ENCODE measurements around the gene PLA2G5.
"Not testable (repeated sequence)": the region's sequence is repeated elsewhere in the genome, so short reads cannot be mapped to it uniquely, and the experiment has no call there.

Gene PLA2G5

GRCh38 chr1:20032425-20032824, 37.6 kb upstream of the PLA2G5 start:
- TF ChIP-seq, protein P1, sequence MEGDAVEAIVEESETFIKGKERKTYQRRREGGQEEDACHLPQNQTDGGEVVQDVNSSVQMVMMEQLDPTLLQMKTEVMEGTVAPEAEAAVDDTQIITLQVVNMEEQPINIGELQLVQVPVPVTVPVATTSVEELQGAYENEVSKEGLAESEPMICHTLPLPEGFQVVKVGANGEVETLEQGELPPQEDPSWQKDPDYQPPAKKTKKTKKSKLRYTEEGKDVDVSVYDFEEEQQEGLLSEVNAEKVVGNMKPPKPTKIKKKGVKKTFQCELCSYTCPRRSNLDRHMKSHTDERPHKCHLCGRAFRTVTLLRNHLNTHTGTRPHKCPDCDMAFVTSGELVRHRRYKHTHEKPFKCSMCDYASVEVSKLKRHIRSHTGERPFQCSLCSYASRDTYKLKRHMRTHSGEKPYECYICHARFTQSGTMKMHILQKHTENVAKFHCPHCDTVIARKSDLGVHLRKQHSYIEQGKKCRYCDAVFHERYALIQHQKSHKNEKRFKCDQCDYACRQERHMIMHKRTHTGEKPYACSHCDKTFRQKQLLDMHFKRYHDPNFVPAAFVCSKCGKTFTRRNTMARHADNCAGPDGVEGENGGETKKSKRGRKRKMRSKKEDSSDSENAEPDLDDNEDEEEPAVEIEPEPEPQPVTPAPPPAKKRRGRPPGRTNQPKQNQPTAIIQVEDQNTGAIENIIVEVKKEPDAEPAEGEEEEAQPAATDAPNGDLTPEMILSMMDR (IDR thresholded peaks at IDR 0.05; ENCODE audit: insufficient read depth, low read depth, low read length, missing control alignments), result no peak
- peak; percentile 7 for DNase-seq (ENCODE audit: low read depth)
- no peak overlapping the region for H3K4me3 ChIP-seq (ENCODE audit: low read length)

GRCh38 chr1:20033420-20033819, 36.6 kb upstream of the PLA2G5 start:
- TF ChIP-seq, protein P1 (IDR thresholded peaks at IDR 0.05; ENCODE audit: insufficient read depth, low read depth, low read length, missing control alignments), result no peak
- no peak for DNase-seq (ENCODE audit: low read depth)
- H3K4me3 ChIP-seq (ENCODE audit: low read length), result no peak overlapping the region

- no peak for DNase-seq (ENCODE audit: low read depth)
- TF ChIP-seq, protein P1 (IDR thresholded peaks at IDR 0.05; ENCODE audit: insufficient read depth, low read depth, low read length, missing control alignments), result no peak
- no peak overlapping the region for H3K4me3 ChIP-seq (ENCODE audit: low read length)
These were observed 34.9 kb upstream of the PLA2G5 start for GRCh38 chr1:20035114-20035513.

DNA sequence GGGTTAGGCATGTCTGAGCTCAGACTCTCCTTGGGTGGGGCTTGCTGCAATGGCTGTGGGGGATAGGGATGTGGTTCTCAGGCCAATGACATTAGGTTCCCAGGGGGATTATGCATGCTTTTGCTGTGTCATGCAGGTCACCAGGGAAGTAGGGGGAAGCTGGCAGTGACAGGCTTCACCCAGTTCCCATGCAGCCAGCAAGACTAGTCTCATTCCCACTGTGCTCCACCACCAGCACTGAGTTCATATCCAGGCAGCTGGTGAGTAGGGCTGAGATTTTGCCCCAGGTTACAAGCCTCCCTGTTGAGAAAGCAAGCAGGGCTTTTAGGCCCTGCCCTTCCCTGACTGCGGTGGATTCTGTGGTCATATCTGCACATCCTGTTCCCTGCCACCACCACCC, 32.1 kb upstream of the PLA2G5 start:
- TF ChIP-seq, protein P1 (IDR thresholded peaks at IDR 0.05; ENCODE audit: insufficient read depth, low read depth, low read length, missing control alignments), result no peak
- DNase-seq (ENCODE audit: low read depth), result peak; percentile 42
- no peak overlapping the region for H3K4me3 ChIP-seq (ENCODE audit: low read length)

DNA sequence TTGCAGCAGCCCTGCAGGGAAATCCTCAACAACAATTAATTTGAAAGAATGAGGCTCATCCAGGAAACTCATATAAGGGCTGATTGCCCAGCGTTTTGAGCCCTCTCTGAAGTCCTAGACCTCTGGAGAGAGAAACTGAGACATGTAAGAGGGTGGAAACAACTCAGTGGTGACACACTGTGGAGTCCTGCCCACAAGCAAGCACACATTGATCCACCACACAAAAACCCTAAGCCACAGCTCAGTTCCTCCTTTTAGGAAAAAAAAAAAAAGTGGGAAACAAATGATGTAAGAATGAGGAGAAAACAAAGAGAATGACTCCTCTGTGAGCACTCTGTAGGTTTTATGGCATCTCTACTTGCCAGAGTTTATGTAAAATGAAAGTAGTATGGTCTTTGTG, 22.9 kb upstream of the PLA2G5 start:
- no peak overlapping the region for H3K4me3 ChIP-seq (ENCODE audit: low read length)
- DNase-seq (ENCODE audit: low read depth), result no peak
- TF ChIP-seq, protein P1 (IDR thresholded peaks at IDR 0.05; ENCODE audit: insufficient read depth, low read depth, low read length, missing control alignments), result no peak

- DNase-seq (ENCODE audit: low read depth), result no peak
- H3K4me3 ChIP-seq (ENCODE audit: low read length), result no peak overlapping the region
- TF ChIP-seq, protein P1 (IDR thresholded peaks at IDR 0.05; ENCODE audit: insufficient read depth, low read depth, low read length, missing control alignments), result no peak
These were observed 21.4 kb upstream of the PLA2G5 start for GRCh38 chr1:20048563-20048962.

DNA sequence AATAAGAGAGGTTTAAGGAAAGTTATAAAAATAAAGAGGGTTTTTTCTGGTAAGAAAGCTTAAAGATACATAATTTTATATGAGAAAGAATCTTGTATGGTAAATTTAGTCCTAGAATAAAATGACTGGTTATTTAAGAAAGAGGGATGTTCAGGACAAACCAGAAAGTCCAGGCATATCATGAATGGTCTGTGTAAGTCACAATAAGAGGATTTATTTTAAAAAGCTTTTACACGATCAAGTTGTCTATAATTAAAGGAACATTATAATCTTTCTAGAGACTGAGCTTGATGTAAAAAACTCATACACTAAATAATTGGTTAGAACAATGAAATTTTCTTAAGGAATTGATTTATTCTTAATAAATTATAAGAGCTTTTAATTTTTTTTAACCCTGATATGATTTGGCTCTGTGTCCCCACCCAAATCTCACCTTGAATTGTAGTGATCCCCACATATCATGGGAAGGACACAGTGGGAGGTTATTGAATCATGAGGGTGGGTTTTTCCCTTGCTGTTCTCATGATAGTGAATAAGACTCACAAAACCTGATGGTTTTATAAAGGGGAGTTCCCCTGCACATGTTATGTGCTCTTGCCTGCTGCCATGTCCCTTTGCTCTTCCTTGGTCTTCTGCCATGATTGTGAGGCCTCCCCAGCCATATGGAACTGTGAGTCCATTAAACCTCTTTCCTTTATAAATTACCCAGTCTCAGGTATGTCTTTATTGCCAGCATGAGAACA, 20.8 kb upstream of the PLA2G5 start:
- DNase-seq (ENCODE audit: low read depth); H3K4me3 ChIP-seq (ENCODE audit: low read length): not testable (repeated sequence)
